Transverse colon (tissue), 4 donors: ENCODE results near the gene TIAM1.

Source experiments
- EP300 ChIP-seq: sonication (generic); formaldehyde crosslinking; IDR thresholded peaks from one replicate; pipeline ENCODE4 v1.6.1; 2017; ENCODE audit warnings: antibody characterized with exemption, low read depth
- POLR2AphosphoS5 ChIP-seq, 3 donors: sonication (generic); formaldehyde crosslinking; IDR thresholded peaks; one replicate each; pipeline ENCODE4 v1.6.1; 2016; ENCODE audit warnings: antibody characterized with exemption in 3 of 3
- TF ChIP-seq, protein P1 (sequence below), 5 experiments: fragments of 200-600 bp in 3 of 5; fragments of 450-650 bp in 2 of 5; sonication (generic) in 3 of 5; IDR thresholded peaks; 1 replicate in 2 of 5; 2 replicates in 3 of 5; pipeline ENCODE4 v1.5.1; 2016 to 2017; ENCODE audit warnings: antibody characterized with exemption in 5 of 5, inconsistent platforms in 3 of 5, mild to moderate bottlenecking in 2 of 5, moderate library complexity in 1 of 5

DNA sequence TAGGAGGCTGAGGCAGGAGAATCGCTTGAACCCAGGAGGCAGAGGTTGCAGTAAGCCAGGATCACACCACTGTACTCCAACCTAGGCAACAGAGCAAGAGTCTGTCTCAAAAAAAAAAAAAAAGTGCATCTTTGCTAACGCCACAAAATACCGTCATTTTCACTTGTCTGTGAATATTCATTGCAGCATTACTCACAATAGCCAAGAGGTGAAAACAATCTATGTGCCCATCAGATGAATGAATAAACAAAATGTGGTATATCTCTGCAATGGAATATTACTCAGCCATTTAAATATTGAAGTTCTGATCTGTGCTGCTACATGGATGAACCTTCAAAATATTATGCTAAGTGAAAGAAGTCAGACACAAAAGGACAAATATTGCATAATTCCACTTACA lies 7.9 kb upstream of the TIAM1 start:
- TF ChIP-seq POLR2AphosphoS5 (IDR thresholded peaks at IDR 0.05) (no peak), EP300 (no peak)
- TF ChIP-seq, protein P1, sequence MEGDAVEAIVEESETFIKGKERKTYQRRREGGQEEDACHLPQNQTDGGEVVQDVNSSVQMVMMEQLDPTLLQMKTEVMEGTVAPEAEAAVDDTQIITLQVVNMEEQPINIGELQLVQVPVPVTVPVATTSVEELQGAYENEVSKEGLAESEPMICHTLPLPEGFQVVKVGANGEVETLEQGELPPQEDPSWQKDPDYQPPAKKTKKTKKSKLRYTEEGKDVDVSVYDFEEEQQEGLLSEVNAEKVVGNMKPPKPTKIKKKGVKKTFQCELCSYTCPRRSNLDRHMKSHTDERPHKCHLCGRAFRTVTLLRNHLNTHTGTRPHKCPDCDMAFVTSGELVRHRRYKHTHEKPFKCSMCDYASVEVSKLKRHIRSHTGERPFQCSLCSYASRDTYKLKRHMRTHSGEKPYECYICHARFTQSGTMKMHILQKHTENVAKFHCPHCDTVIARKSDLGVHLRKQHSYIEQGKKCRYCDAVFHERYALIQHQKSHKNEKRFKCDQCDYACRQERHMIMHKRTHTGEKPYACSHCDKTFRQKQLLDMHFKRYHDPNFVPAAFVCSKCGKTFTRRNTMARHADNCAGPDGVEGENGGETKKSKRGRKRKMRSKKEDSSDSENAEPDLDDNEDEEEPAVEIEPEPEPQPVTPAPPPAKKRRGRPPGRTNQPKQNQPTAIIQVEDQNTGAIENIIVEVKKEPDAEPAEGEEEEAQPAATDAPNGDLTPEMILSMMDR (IDR thresholded peaks at IDR 0.05) = no peak
